SK-N-SH (cell line): Measurements from ENCODE around the gene MAEA. TPM values are rescaled to one million over a fixed set of nuclear protein-coding genes. Genes with fewer than 3 reads are reported as not detected.

ENCODE experiments used
- CTCF ChIA-PET: fragments of 300-600, 350-600 bp; formaldehyde crosslinking; extraction: SDS; loops from one replicate; lab custom pipeline; 2021; lab: Yijun Ruan, JAX
- POLR2A ChIA-PET: fragments of 350-600 bp; sonication (Branson Sonifier 250); formaldehyde crosslinking; extraction: SDS; loops from one replicate; lab custom pipeline; 2020; ENCODE audit warnings: antibody characterized with exemption, inconsistent platforms; lab: Yijun Ruan, JAX
- DNase-seq: peaks from one replicate; pipeline ENCODE4 v3.0.0; 2012
- H2AFZ ChIP-seq: fragments of 200-600 bp; sonication (generic); 2 replicates; pipeline ENCODE4 v1.8.1; 2016; ENCODE audit warnings: antibody characterized with exemption, mild to moderate bottlenecking, low read depth
- H3F3A ChIP-seq: fragments of 200-600 bp; sonication (generic); replicated peaks from 2 replicates; pipeline ENCODE3; 2016; ENCODE audit warnings: antibody characterized with exemption, mild to moderate bottlenecking; ENCODE audit not compliant: insufficient read depth
- H3K27ac ChIP-seq, 2 experiments: fragments of 200-500 bp in 1 of 2; fragments of 200-600 bp in 1 of 2; sonication (Bioruptor generic) in 1 of 2; sonication (generic), shearing (Covaris generic) in 1 of 2; 2 replicates each; pipeline versions ENCODE4 v1.5.1 to v1.6.1; 2014 to 2016; ENCODE audit warnings: low read depth in 2 of 2, inconsistent platforms in 1 of 2, low read length in 1 of 2, mild to moderate bottlenecking in 1 of 2, mixed read lengths in 1 of 2
- H3K27me3 ChIP-seq: fragments of 200-600 bp; sonication (generic), shearing (Covaris generic); 2 replicates; pipeline ENCODE4 v1.6.1; 2016; ENCODE audit warnings: mixed run types; ENCODE audit not compliant: insufficient read depth
- H3K36me3 ChIP-seq, 2 experiments: fragments of 200-500 bp in 1 of 2; fragments of 200-600 bp in 1 of 2; sonication (Bioruptor generic) in 1 of 2; sonication (generic) in 1 of 2; replicated peaks in 1 of 2; 2 replicates each; pipeline versions ENCODE3 to v1.5.1; 2014 to 2016; ENCODE audit warnings: low read length in 1 of 2, mild to moderate bottlenecking in 1 of 2; ENCODE audit not compliant: insufficient read depth in 2 of 2, control insufficient read depth in 1 of 2
- H3K4me1 ChIP-seq, 2 experiments: fragments of 200-500 bp in 1 of 2; fragments of 200-600 bp in 1 of 2; sonication (Bioruptor generic) in 1 of 2; sonication (generic), shearing (Covaris generic) in 1 of 2; 2 replicates each; pipeline versions ENCODE4 v1.5.1 to v1.6.1; 2014 to 2016; ENCODE audit warnings: low read depth in 1 of 2, low read length in 1 of 2, mixed run types in 1 of 2; ENCODE audit not compliant: insufficient read depth in 2 of 2, control insufficient read depth in 1 of 2
- H3K4me2 ChIP-seq: fragments of 200-600 bp; sonication (generic), shearing (Covaris generic); 2 replicates; pipeline ENCODE4 v1.6.1; 2017; ENCODE audit warnings: mixed run types
- H3K4me3 ChIP-seq, 2 experiments: fragments of 200-500 bp in 1 of 2; fragments of 200-600 bp in 1 of 2; sonication (Bioruptor generic) in 1 of 2; sonication (generic), shearing (Covaris generic) in 1 of 2; 2 replicates each; pipeline versions ENCODE4 v1.5.1 to v1.8.1; 2014 to 2016; ENCODE audit warnings: low read depth in 2 of 2, inconsistent platforms in 1 of 2, low read length in 1 of 2, mild to moderate bottlenecking in 1 of 2, mixed read lengths in 1 of 2, moderate library complexity in 1 of 2
- H3K79me2 ChIP-seq: fragments of 200-600 bp; sonication (generic); 2 replicates; pipeline ENCODE4 v1.8.1; 2017; ENCODE audit warnings: mild to moderate bottlenecking; ENCODE audit not compliant: insufficient read depth
- H3K9ac ChIP-seq: fragments of 200-600 bp; sonication (generic); 2 replicates; pipeline ENCODE4 v1.6.1; 2017; ENCODE audit warnings: mixed run types
- H3K9me2 ChIP-seq: fragments of 200-600 bp; sonication (generic); 2 replicates; pipeline ENCODE4 v1.6.1; 2017; ENCODE audit warnings: mixed run types
- H3K9me3 ChIP-seq: fragments of 200-600 bp; sonication (generic); 2 replicates; pipeline ENCODE4 v1.6.1; 2017; ENCODE audit warnings: mixed run types, mild to moderate bottlenecking, moderate library complexity
- H4K20me1 ChIP-seq: fragments of 200-600 bp; sonication (generic); 2 replicates; pipeline ENCODE4 v1.6.1; 2017; ENCODE audit warnings: mild to moderate bottlenecking, mixed run types; ENCODE audit not compliant: insufficient read depth
- CHD2 ChIP-seq: fragments of 150-350 bp; IDR thresholded peaks from 2 replicates; pipeline ENCODE4 v1.6.1; 2018; ENCODE audit warnings: low read length; ENCODE audit not compliant: partially characterized antibody
- ELF1 ChIP-seq: IDR thresholded peaks from 2 replicates; pipeline ENCODE4 v1.4.0; 2012
- EZH2phosphoT487 ChIP-seq: fragments of 200-600 bp; sonication (generic); IDR thresholded peaks from 2 replicates; pipeline ENCODE4 v1.6.1; 2017; ENCODE audit warnings: low read depth, mixed run types, mild to moderate bottlenecking, antibody characterized with exemption, moderate library complexity, borderline replicate concordance
- FOXJ3 ChIP-seq: sonication (generic); formaldehyde crosslinking; IDR thresholded peaks from 2 replicates; pipeline ENCODE4 v1.5.1; 2020; ENCODE audit warnings: mild to moderate bottlenecking, missing genetic modification reagents
- GATA2 ChIP-seq: sonication (generic); formaldehyde crosslinking; IDR thresholded peaks from 2 replicates; pipeline ENCODE4 v1.5.0; 2020; ENCODE audit warnings: mild to moderate bottlenecking, missing genetic modification reagents
- JUND ChIP-seq: IDR thresholded peaks from 2 replicates; pipeline ENCODE4 v1.4.0; 2012
- MAX ChIP-seq: IDR thresholded peaks from 2 replicates; pipeline ENCODE4 v1.4.0; 2012; ENCODE audit warnings: low read depth
- NRF1 ChIP-seq: IDR thresholded peaks from 2 replicates; pipeline ENCODE4 v1.6.1; 2012; ENCODE audit warnings: low read depth, mild to moderate bottlenecking, low read length
- RXRA ChIP-seq: IDR thresholded peaks from 2 replicates; pipeline ENCODE4 v1.4.0; 2012; ENCODE audit warnings: low read depth, mild to moderate bottlenecking, borderline replicate concordance
- SIN3A ChIP-seq: IDR thresholded peaks from 2 replicates; pipeline ENCODE4 v1.6.1; 2012; ENCODE audit warnings: low read depth, mild to moderate bottlenecking, low read length, moderate library complexity, borderline replicate concordance
- SMC3 ChIP-seq: IDR thresholded peaks from 2 replicates; pipeline ENCODE4 v1.6.1; 2012; ENCODE audit warnings: low read depth, low read length, improper control_type of control experiment
- TAF1 ChIP-seq: IDR thresholded peaks from 2 replicates; pipeline ENCODE4 v1.6.1; 2012; ENCODE audit warnings: low read depth, mild to moderate bottlenecking, low read length, moderate library complexity, borderline replicate concordance
- WGBS: methylation state at CpG from one replicate; pipeline ENCODE4 v1.1.6; 2017; ENCODE audit warnings: low lambda C conversion rate; 5-methylcytosine and 5-hydroxymethylcytosine counted together
- polyA plus RNA-seq, 3 experiments: library from polyadenylated mRNA; depleted of rRNA; stranded (reverse); fragments of >200 nt; gene quantifications; 2 replicates each; pipeline ENCODE4 v1.2.3, GENCODE V29; 2012
- TF ChIP-seq, protein P1 (sequence below): IDR thresholded peaks from 2 replicates; pipeline ENCODE4; 2012
- TF ChIP-seq, protein P2 (sequence below): fragments of 150-350 bp; IDR thresholded peaks from 2 replicates; pipeline ENCODE4 v1.6.1; 2017; ENCODE audit warnings: antibody characterized with exemption, low read length, low read depth, borderline replicate concordance

The MAEA gene
- polyA plus RNA-seq, 1 of the 3 experiments (the other 2 are of a cell fraction): 128 TPM

GRCh38 chr4:1244978-1245471 lies 44.7 kb upstream of the MAEA start:
- H3F3A ChIP-seq: no peaks in the 10 kb centered on the region
- no peak overlapping the region for H3K27ac ChIP-seq
- WGBS: 94% methylated on average over 6 of the region's 19 CpGs
- H3K9ac ChIP-seq: no peak overlapping the region
- no peak overlapping the region for H3K4me2 ChIP-seq
- TF ChIP-seq, protein P1, sequence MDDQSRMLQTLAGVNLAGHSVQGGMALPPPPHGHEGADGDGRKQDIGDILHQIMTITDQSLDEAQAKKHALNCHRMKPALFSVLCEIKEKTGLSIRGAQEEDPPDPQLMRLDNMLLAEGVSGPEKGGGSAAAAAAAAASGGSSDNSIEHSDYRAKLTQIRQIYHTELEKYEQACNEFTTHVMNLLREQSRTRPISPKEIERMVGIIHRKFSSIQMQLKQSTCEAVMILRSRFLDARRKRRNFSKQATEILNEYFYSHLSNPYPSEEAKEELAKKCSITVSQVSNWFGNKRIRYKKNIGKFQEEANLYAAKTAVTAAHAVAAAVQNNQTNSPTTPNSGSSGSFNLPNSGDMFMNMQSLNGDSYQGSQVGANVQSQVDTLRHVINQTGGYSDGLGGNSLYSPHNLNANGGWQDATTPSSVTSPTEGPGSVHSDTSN: no peak
- TF ChIP-seq ELF1 (no peak), NRF1 (no peak), EZH2phosphoT487 (no peak), SIN3A (no peak), TAF1 (no peak)
- TF ChIP-seq, protein P2, sequence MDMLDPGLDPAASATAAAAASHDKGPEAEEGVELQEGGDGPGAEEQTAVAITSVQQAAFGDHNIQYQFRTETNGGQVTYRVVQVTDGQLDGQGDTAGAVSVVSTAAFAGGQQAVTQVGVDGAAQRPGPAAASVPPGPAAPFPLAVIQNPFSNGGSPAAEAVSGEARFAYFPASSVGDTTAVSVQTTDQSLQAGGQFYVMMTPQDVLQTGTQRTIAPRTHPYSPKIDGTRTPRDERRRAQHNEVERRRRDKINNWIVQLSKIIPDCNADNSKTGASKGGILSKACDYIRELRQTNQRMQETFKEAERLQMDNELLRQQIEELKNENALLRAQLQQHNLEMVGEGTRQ: no peak
- peaks cover 0 to 20% of the 10 kb centered on the region in 2 experiments for H3K36me3 ChIP-seq
- ChIA-PET POLR2A (no interaction called here), CTCF (no interaction called here)
- no peaks in the 10 kb centered on the region for H3K9me3 ChIP-seq
- peaks cover 70% of the 10 kb centered on the region for H4K20me1 ChIP-seq
- no peaks in the 10 kb centered on the region for H3K27me3 ChIP-seq
- H2AFZ ChIP-seq: no peak overlapping the region
- H3K4me3 ChIP-seq: no peak overlapping the region
- no peaks in the 10 kb centered on the region for H3K9me2 ChIP-seq
- no peak for DNase-seq
- peaks cover 10 to 30% of the 10 kb centered on the region in 2 experiments; a peak in 3 of 4 replicates for H3K4me1 ChIP-seq
- H3K79me2 ChIP-seq: peaks cover 79% of the 10 kb centered on the region

GRCh38 chr4:1245481-1246051 lies 44.1 kb upstream of the MAEA start:
- Histone ChIP-seq H2AFZ (no peak overlapping the region), H3K9me3 (no peaks in the 10 kb centered on the region), H3K36me3 (peaks cover 3 to 18% of the 10 kb centered on the region in 2 experiments), H3K27ac (no peak overlapping the region; a peak in 1 of 4 replicates), H3K9ac (no peak overlapping the region), H3K27me3 (no peaks in the 10 kb centered on the region), H3K4me2 (no peak overlapping the region), H3K9me2 (no peaks in the 10 kb centered on the region), H3K4me1 (peaks cover 10 to 36% of the 10 kb centered on the region in 2 experiments; a peak in 3 of 4 replicates), H3K79me2 (peaks cover 80% of the 10 kb centered on the region), H4K20me1 (peaks cover 68% of the 10 kb centered on the region), H3F3A (no peaks in the 10 kb centered on the region), H3K4me3 (no peak overlapping the region)
- ChIA-PET CTCF (interaction anchor here (1.7 kb wide), 1 partner anchor 78 kb away, joined by 4 read pairs; no protein-coding TSS in a partner anchor), POLR2A (no interaction called here)
- WGBS: 96% methylated on average over 24 of the region's 26 CpGs
- DNase-seq: peak; percentile 27
- no peak for TF ChIP-seq RXRA
- TF ChIP-seq MAX: no peak
- no peak for TF ChIP-seq JUND
- no peak for TF ChIP-seq FOXJ3 (CRISPR knock-in tag)
- TF ChIP-seq GATA2 (CRISPR knock-in tag): no peak
- TF ChIP-seq SMC3: no peak
- TF ChIP-seq CHD2: no peak
